Fibroblast of lung (primary cell): Measurements from ENCODE around the gene ZDHHC1. TPM values are rescaled to one million over a fixed set of nuclear protein-coding genes. Genes with fewer than 3 reads are reported as not detected.

Experiments
- DNase-seq, 2 donors: peaks; one replicate each; pipeline versions ENCODE4 v3.0.0 to v3.0.0-alpha.2; 2010; ENCODE audit warnings: low read depth in 2 of 2
- H2AFZ ChIP-seq: 2 replicates; pipeline ENCODE4 v1.5.1; 2012; ENCODE audit warnings: low read length, control low read depth, inconsistent platforms
- H3K27ac ChIP-seq: 2 replicates; pipeline ENCODE4 v1.5.1; 2011; ENCODE audit warnings: low read length, control low read depth; ENCODE audit not compliant: insufficient read depth
- H3K27me3 ChIP-seq: 2 replicates; pipeline ENCODE4 v1.5.1; 2011; ENCODE audit warnings: mild to moderate bottlenecking, low read length; ENCODE audit not compliant: control insufficient read depth, insufficient read depth
- H3K36me3 ChIP-seq: 2 replicates; pipeline ENCODE4 v1.5.1; 2011; ENCODE audit warnings: low read length; ENCODE audit not compliant: control insufficient read depth, insufficient read depth
- H3K4me1 ChIP-seq: 2 replicates; pipeline ENCODE4 v1.5.1; 2011; ENCODE audit warnings: low read length; ENCODE audit not compliant: control insufficient read depth, insufficient read depth; ENCODE audit errors: extremely low read depth
- H3K4me2 ChIP-seq: 2 replicates; pipeline ENCODE4 v1.5.1; 2011; ENCODE audit warnings: low read length, control low read depth; ENCODE audit not compliant: insufficient read depth; ENCODE audit errors: extremely low read depth
- H3K4me3 ChIP-seq, 4 experiments: fragments of 200-600 bp in 1 of 4; sonication (generic) in 1 of 4; replicated peaks in 1 of 4; 2 replicates each; pipeline ENCODE4 v1.5.1; 2011 to 2016; ENCODE audit warnings: low read length in 4 of 4, low read depth in 3 of 4, mild to moderate bottlenecking in 3 of 4, control low read depth in 2 of 4, inconsistent platforms in 1 of 4, mixed read lengths in 1 of 4; ENCODE audit not compliant: insufficient read depth in 1 of 4; ENCODE audit errors: control extremely low read depth in 1 of 4
- H3K79me2 ChIP-seq: 2 replicates; pipeline ENCODE4 v1.5.1; 2012; ENCODE audit warnings: mild to moderate bottlenecking, low read length, inconsistent platforms; ENCODE audit not compliant: control insufficient read depth, insufficient read depth
- H3K9ac ChIP-seq: 2 replicates; pipeline ENCODE4 v1.5.1; 2011; ENCODE audit warnings: mild to moderate bottlenecking, low read length, control low read depth; ENCODE audit not compliant: insufficient read depth
- H3K9me3 ChIP-seq: 2 replicates; pipeline ENCODE4 v1.5.1; 2012; ENCODE audit warnings: low read depth, low read length; ENCODE audit not compliant: control insufficient read depth, insufficient read depth
- H4K20me1 ChIP-seq: 2 replicates; pipeline ENCODE4 v1.5.1; 2011; ENCODE audit warnings: low read length; ENCODE audit not compliant: control insufficient read depth, insufficient read depth; ENCODE audit errors: extremely low read depth
- EZH2 ChIP-seq: IDR thresholded peaks from 2 replicates; pipeline ENCODE4 v1.5.1; 2012; ENCODE audit warnings: low read length, control low read depth, mild to moderate bottlenecking; ENCODE audit errors: missing control alignments
- polyA plus RNA-seq, 2 donors: library from polyadenylated mRNA; depleted of rRNA in 1 of 2; stranded (reverse) in 1 of 2; unstranded in 1 of 2; fragments of >200 nt; gene quantifications; 2 replicates each; pipeline ENCODE4 v1.2.1, GENCODE V29; 2011 to 2012; ENCODE audit warnings: missing spikeins in 1 of 2
- total RNA-seq: library from RNA; depleted of rRNA; stranded (reverse); fragments of >200 nt; gene quantifications from 2 replicates; pipeline ENCODE4 v1.2.1, GENCODE V29; 2014
- TF ChIP-seq, protein P1 (sequence below), 2 donors: IDR thresholded peaks in 1 of 2; conservative IDR thresholded peaks in 1 of 2; 1 replicate in 1 of 2; 2 replicates in 1 of 2; pipeline ENCODE4 v1.5.1; 2011 to 2012; ENCODE audit warnings: low read length in 2 of 2, control low read depth in 1 of 2, inconsistent platforms in 1 of 2, low read depth in 1 of 2, mild to moderate bottlenecking in 1 of 2

Gene ZDHHC1
- total and polyA plus RNA-seq, 2 donors (not counting 1 experiment from before 2014, with no cell fraction given): 2.7 to 6.4 TPM

DNA sequence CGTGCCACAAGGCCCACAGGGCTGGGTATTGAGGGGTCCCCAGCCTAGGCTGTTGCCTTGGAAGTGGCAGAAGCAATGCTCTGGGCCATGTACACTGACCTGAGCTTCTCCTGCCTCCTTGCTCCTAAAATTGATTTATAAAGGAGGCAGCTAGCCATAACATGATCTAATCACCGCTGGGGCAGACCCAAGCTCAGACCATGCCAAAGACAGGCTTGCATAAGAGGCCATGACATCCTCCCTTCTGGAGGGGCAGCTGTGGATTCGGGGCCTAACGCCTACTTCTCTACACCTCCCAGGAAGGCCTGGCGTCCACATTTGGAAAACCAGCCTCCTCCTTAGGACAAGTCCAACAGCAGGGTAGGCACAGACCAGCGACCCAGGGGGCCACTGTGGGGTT, 27.0 kb upstream of the ZDHHC1 start:
- TF ChIP-seq EZH2: no peak
- TF ChIP-seq, protein P1, sequence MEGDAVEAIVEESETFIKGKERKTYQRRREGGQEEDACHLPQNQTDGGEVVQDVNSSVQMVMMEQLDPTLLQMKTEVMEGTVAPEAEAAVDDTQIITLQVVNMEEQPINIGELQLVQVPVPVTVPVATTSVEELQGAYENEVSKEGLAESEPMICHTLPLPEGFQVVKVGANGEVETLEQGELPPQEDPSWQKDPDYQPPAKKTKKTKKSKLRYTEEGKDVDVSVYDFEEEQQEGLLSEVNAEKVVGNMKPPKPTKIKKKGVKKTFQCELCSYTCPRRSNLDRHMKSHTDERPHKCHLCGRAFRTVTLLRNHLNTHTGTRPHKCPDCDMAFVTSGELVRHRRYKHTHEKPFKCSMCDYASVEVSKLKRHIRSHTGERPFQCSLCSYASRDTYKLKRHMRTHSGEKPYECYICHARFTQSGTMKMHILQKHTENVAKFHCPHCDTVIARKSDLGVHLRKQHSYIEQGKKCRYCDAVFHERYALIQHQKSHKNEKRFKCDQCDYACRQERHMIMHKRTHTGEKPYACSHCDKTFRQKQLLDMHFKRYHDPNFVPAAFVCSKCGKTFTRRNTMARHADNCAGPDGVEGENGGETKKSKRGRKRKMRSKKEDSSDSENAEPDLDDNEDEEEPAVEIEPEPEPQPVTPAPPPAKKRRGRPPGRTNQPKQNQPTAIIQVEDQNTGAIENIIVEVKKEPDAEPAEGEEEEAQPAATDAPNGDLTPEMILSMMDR (conservative IDR thresholded peaks at IDR 0.05 in 1 of 2, IDR thresholded peaks at IDR 0.05 in 1 of 2; ENCODE audit: low read depth in 1 of 2, low read length in 2 of 2): no peak
- no peak overlapping the region for H3K27ac ChIP-seq
- no peaks in the 10 kb centered on the region for H3K27me3 ChIP-seq
- no peaks in the 10 kb centered on the region for H3K9me3 ChIP-seq
- H3K79me2 ChIP-seq: no peaks in the 10 kb centered on the region
- no peak overlapping the region for H3K4me3 ChIP-seq
- no peak overlapping the region for H3K9ac ChIP-seq
- H3K4me2 ChIP-seq: no peak overlapping the region
- H3K36me3 ChIP-seq: peaks cover 9% of the 10 kb centered on the region
- H2AFZ ChIP-seq: no peak overlapping the region
- H4K20me1 ChIP-seq: no peaks in the 10 kb centered on the region
- DNase-seq: peak in 1 of 2 donors; percentile 77
- peaks cover 27% of the 10 kb centered on the region for H3K4me1 ChIP-seq

DNA sequence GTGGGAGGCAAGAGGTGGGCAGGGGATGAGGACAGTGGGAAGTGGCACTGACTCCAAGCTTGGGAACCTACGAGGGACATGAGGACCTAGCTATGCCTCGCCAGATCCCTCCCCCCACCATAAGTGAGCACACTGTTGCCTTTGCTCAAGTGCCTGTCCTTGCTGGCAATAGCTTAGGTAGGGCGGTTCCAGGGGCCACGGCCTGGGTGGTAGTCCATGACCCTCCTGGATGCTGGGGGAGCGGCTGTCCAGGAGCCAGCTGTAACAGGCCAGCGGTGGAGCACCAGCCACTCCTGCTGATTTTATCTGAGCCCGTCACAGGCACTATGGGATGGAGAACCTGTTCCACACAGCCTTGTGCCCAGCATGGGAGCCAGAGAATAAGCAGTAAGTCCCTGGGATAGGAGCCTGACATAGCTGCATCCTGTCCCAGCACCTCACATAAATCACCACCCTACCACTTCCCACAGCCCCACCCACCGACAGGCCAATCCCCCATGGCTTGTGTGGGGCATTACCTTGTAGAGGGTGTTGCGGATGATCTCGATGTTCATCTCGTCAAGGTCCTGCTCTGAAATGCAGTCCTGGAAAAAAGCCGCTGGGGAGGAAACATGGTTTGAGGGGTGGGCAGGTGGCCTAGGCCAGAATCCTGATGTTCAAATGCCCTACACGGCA, 26.4 kb upstream of the ZDHHC1 start:
- Histone ChIP-seq H3K9me3 (no peaks in the 10 kb centered on the region), H2AFZ (no peak overlapping the region), H3K9ac (no peak overlapping the region), H3K36me3 (peaks cover 14% of the 10 kb centered on the region), H3K4me2 (no peak overlapping the region), H3K4me3 (no peak overlapping the region), H3K79me2 (no peaks in the 10 kb centered on the region), H3K27me3 (no peaks in the 10 kb centered on the region), H4K20me1 (no peaks in the 10 kb centered on the region), H3K4me1 (peaks cover 27% of the 10 kb centered on the region), H3K27ac (no peak overlapping the region)
- no peak for TF ChIP-seq EZH2
- TF ChIP-seq, protein P1 (conservative IDR thresholded peaks at IDR 0.05 in 1 of 2, IDR thresholded peaks at IDR 0.05 in 1 of 2; ENCODE audit: low read depth in 1 of 2, low read length in 2 of 2): no peak
- DNase-seq: no peak

DNA sequence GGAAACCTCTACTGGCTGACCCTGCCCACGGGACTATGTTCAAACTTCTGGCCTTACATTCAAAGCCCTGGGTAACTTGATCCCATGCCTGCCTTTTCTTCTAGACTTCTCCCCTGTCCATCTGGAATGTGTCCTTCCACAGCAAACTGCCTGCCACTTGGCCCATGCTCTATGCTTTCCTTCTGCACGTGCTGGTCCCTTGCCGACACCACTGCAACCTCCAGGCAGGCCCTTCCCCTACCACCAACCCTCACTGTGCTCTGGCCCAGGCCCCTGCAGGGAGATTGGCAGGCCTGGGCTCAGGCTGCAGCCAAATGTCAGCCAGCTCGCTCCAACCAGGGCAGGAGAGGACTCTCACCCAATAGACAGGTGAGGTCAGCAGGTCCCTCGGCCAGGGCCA, 25.6 kb upstream of the ZDHHC1 start:
- Histone ChIP-seq H2AFZ (no peak overlapping the region), H3K9me3 (no peaks in the 10 kb centered on the region), H3K27me3 (no peaks in the 10 kb centered on the region), H3K36me3 (peaks cover 14% of the 10 kb centered on the region), H3K4me1 (peaks cover 22% of the 10 kb centered on the region), H3K79me2 (no peaks in the 10 kb centered on the region), H3K9ac (no peak overlapping the region), H3K4me3 (no peak overlapping the region), H3K27ac (no peak overlapping the region), H3K4me2 (no peak overlapping the region), H4K20me1 (no peaks in the 10 kb centered on the region)
- DNase-seq: peak in 1 of 2 donors; percentile 75
- TF ChIP-seq, protein P1 (conservative IDR thresholded peaks at IDR 0.05 in 1 of 2, IDR thresholded peaks at IDR 0.05 in 1 of 2; ENCODE audit: low read depth in 1 of 2, low read length in 2 of 2): no peak
- no peak for TF ChIP-seq EZH2
